Measurements from ENCODE around the gene COL4A1.

DNA sequence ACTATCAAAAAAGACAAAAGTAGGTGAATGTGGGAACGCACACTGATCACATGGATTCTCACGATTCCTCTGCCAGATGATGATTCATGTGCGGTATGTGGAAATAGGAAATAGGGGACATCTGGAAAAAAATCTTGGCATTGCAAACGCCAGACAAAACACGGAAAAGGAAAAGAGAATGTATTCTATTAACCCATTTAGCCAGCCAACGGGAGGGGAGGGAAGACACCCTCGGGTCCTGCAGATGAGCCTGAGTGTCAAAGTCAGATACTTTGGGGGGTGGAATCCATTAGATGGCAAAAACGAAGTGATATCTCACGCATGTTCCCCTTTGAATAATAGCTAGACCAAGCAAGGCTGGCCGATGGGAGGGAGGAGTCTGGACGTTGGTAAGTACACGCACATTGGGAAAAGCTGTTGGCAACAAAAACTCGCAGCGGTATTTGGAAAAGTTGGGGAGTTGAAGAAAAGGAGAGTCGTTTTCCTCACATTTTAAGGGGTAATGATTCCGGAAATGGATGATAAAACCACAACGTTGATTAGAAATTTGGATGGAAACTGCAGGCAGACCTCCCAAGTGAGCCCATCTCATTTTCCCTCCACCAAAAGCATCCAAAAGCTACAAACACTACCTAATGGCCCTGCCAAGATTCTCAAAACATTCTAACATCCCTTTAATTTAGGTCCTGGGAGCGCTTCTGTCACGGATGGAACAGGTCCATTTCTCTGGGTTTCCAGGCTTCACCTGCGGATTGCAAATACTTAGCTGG lies 73.6 kb downstream of the COL4A1 start:
- TF ChIP-seq POLR2A (IDR thresholded peaks at IDR 0.05; ENCODE audit: low read length) (no peak), GATA1 (IDR thresholded peaks at IDR 0.05; ENCODE audit: low read depth, low read length) (no peak)
